GM12874 (cell line): ENCODE measurements around the gene STARD7.
A peak's percentile ranks its signal among the peaks of the same experiment; 100 is the strongest.

ENCODE experiments used
- TF ChIP-seq, protein P1 (sequence below): IDR thresholded peaks from 2 replicates; pipeline ENCODE4 v1.5.1; 2011; ENCODE audit warnings: low read depth, mild to moderate bottlenecking, control low read depth, low read length, moderate library complexity; ENCODE audit not compliant: insufficient read depth

Gene STARD7

DNA sequence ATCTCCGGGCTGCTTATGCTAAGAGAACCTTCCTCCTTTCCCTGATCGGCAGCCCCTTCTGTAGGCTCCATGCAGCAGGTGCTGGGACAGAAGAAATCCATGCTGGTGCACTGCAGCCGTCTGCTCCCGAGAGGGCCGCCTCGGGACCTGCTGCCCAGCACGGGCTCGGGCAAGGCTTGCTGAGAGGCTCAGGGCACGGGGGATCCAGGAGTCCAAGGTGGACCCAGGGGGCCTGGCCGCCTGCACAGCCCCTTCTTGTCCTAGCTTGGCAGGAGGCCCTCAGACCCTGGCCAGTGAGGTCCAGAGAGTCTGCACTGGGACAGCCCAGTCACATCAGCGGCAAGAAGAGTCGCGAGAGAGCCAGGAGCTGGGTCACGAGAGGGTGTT lies 50.1 kb downstream of the STARD7 start:
- TF ChIP-seq, protein P1, sequence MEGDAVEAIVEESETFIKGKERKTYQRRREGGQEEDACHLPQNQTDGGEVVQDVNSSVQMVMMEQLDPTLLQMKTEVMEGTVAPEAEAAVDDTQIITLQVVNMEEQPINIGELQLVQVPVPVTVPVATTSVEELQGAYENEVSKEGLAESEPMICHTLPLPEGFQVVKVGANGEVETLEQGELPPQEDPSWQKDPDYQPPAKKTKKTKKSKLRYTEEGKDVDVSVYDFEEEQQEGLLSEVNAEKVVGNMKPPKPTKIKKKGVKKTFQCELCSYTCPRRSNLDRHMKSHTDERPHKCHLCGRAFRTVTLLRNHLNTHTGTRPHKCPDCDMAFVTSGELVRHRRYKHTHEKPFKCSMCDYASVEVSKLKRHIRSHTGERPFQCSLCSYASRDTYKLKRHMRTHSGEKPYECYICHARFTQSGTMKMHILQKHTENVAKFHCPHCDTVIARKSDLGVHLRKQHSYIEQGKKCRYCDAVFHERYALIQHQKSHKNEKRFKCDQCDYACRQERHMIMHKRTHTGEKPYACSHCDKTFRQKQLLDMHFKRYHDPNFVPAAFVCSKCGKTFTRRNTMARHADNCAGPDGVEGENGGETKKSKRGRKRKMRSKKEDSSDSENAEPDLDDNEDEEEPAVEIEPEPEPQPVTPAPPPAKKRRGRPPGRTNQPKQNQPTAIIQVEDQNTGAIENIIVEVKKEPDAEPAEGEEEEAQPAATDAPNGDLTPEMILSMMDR = no peak

DNA sequence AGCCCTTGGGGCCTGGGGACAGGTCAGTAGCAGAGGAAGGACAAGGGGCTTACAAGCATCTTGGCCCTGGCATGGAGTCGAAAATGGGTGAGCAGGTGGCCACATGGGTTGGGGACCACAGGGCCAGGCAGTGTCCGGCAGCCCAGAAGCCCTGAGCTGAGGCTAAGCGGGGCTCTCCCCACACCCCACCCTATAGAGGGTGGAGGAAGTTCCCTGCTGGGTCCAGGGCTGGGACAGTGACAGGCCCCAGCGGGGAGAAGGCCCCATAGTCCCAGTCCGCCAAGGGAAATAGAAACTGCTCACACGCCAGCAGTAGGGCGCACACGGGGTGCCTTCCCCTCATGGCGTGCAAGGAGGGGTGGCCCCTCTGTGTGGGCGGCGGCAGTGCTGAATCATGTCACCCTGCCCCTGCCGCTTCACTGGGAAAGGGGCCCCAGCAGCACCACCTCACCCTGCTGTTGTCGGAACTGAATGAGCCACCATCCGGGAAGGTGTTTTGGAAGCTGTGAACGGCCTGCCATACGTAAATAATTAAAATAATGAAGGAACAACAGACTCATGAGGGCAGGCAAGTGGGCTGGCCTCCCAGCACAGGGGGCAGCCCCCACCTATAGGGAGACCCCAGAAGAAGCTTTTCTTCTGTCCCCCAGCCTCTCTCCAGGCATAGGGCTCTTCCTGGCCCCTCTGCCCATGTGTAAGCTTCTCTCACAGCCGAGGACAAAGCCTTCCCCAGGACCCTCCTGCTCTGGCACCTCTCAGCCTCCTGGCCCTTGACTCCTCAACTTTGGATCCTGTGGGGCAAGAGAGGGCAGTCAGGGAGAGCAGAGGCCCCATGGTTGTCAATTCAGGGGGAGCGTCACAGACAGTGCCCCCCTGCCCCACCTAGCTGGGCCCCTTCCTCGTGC lies 50.7 kb downstream of the STARD7 start:
- TF ChIP-seq, protein P1 = no peak

DNA sequence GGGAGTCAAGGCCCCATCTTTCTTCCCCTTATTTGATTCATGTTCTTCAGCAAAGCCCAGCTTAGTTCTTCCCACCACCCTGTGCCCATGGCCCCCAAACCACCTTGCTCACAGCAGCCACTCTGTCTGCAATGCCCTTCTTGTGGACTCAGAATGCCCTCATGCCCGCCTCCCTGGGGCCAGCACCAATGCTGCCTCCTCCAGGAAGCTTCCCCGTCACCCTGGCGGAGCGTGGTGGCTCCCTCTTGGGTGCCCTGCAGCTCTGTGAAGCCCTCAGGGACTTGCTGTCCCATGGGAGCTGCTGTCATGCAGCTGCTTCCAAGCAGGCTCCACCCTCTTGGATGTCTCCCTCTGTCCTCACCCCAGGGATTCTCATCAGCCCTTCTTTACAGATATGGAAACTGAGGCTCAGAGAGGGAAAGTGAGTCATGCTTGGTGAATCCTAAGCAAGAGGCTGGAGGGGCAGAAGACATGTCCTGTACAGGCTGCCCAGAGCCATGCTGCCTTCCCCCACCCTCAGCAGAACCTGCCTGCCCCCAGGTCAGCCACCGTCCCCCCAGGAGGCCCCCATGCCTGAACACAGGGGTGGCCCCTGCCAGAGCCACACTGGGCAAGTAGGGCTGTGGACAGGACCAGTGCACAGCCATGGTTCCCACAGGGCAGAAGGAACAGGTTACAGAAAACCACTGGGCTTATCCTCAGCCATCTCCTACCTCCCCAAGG lies 51.5 kb downstream of the STARD7 start:
- TF ChIP-seq, protein P1 = no peak

DNA sequence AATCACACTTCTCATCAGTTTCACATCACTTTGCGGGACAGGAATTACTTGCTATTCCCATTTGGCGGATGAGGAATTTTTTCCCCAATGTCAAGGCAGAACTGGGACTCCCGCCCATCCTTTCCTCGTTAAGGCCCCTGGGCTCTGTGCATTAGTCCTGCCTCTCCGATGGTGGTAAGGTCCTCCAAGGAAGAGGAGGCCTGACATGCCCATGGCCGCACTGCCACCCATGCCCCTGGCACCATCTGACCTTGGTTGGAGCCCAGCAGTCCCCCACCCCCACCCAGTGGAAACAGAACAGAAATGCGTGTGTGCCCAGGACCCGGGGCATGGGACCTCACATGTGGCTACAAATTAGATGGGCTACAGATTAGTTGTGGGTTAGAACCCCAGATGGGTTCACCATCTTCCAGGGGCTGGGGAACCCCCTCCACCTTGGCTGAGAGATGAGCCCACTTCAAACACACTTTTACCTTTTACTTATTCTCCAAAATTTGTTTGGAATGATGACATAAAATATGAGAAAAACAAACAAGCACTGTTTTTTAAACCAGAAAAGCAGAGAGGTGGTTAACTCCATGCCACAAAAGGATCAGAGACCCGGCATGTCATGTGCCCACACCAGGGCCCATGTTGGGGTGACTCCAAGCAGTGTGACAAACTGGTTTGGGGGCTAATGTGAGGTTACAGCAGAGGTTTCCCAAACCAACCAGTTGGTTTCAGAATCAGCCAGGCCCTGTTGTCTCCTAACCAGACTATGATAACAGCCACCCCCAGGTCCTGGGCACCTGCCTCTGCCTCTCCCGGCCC lies 52.4 kb downstream of the STARD7 start:
- TF ChIP-seq, protein P1 = no peak

DNA sequence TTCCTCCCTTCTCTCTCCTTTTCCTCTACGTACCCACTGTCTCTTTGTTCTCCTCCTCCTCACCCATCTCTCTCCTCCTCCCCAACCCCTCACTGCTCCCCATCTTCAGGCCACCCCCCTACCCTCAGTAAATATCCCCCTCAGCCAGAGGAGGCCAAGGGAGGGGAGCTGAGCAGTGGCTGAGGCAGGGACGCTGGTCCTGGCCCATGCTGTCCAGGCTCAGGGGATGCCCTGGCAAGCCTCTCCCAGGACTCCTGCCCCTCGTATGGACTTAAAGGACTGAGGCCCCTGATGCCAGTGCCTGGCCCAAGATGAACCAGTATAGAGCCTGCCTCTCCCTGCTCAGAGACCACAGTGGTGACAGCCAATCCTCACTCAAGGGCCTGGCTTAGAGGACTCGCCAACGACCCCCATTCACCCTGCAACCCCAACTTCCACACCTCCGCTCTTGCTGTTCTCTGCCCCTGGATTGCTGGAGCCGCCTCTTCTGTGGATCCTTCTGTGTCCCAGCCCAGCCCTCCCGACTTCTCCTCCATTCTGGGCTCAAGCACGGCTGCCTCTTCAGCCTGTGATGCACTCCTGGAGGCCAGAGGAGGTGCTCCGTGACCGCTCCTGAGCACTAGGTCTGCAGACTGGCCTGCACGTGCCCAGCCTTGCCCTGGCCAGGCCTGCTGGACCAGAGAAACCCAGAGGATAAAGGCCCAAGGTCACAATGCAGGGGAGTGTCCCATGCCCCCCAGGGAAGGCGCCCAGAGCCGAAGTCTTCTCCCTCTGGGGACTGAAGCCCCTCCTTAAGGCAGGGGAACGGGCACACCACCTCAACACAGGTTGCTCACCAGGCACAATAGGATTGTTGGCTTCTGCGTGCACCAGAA lies 53.9 kb downstream of the STARD7 start:
- TF ChIP-seq, protein P1 = no peak

DNA sequence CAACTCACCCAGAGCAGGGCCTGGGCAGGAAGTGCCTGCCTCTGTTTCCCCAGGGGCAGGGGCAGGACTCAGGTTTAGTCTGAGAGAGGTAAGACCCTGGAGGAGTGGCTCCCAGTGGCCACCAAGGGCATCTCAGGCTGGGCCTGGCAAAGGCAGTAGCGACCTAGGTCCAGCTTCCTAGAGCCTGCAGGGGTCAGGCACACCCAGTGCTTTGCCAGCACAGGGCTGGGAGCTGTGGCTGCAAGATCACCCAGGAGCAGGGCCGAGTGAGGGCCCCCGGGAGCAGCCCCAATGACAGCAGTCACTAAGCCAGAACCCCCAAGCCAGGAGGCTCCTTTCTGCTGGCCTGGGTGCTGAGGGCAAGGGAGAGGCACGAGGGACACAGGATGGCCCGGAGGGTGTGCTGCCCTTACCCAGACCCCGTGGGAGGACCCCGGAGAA lies 54.6 kb downstream of the STARD7 start:
- TF ChIP-seq, protein P1 = peak; percentile 27; the same call in 1 of the 2 replicates
